ENCODE data around the gene APMAP. TPM values are rescaled to one million over a fixed set of nuclear protein-coding genes. Genes with fewer than 3 reads are reported as not detected.
A peak's percentile ranks its signal among the peaks of the same experiment; 100 is the strongest.

APMAP gene
- total and polyA plus RNA-seq, 2 of the 13 experiments (the other 11 are each of a cell fraction or from before 2014, with no cell fraction given): 168 to 214 TPM

DNA sequence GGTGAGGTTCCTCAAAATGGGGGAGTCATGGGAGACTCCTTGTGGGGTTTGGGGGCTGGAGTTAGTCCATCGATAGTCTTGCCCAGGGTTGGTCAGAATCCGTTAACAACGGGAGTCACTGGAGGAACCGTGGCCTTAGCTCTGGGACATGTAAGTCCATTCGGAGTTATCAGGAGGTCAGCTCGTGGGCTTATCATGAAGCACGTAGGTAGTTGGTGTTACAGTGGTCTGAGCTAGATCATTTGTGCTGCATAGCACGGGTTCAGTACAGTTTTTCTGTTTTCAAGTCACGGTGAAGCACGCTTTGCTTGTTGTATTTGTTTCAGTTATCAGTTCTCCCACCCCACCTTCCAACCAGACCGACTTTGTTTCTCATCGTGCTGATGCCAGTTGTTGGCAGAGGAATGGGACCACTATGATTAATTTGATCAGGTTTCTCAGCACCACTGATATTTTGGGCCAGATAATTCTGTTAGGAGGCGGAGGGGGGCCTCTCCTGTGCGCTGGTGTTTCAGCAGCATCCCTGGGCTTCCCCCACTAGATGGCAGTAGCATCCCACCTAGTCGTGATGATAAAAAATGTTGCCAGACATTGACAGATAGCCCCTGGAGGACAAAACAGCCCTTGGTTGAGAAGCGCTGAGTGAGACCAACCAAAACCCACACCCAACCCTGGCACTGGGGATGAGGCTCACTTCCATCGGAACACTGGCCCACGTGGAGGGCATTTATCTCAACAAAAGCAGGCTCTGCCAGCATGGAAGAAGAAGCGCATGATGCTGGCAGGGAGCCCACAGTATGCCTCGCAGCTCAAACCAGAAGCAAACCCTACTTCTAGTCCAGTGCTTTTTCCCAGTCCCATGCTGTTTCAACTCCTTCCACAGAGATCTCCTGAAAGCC, 2.2 kb upstream of the APMAP start (continued):
- TF ChIP-seq, protein P1, sequence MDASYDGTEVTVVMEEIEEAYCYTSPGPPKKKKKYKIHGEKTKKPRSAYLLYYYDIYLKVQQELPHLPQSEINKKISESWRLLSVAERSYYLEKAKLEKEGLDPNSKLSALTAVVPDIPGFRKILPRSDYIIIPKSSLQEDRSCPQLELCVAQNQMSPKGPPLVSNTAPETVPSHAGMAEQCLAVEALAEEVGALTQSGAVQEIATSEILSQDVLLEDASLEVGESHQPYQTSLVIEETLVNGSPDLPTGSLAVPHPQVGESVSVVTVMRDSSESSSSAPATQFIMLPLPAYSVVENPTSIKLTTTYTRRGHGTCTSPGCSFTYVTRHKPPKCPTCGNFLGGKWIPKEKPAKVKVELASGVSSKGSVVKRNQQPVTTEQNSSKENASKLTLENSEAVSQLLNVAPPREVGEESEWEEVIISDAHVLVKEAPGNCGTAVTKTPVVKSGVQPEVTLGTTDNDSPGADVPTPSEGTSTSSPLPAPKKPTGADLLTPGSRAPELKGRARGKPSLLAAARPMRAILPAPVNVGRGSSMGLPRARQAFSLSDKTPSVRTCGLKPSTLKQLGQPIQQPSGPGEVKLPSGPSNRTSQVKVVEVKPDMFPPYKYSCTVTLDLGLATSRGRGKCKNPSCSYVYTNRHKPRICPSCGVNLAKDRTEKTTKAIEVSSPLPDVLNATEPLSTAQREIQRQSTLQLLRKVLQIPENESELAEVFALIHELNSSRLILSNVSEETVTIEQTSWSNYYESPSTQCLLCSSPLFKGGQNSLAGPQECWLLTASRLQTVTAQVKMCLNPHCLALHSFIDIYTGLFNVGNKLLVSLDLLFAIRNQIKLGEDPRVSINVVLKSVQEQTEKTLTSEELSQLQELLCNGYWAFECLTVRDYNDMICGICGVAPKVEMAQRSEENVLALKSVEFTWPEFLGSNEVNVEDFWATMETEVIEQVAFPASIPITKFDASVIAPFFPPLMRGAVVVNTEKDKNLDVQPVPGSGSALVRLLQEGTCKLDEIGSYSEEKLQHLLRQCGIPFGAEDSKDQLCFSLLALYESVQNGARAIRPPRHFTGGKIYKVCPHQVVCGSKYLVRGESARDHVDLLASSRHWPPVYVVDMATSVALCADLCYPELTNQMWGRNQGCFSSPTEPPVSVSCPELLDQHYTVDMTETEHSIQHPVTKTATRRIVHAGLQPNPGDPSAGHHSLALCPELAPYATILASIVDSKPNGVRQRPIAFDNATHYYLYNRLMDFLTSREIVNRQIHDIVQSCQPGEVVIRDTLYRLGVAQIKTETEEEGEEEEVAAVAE (CRISPR knock-in tag; IDR thresholded peaks at IDR 0.05; ENCODE audit: borderline replicate concordance): no peak
- TF ChIP-seq, protein P2, sequence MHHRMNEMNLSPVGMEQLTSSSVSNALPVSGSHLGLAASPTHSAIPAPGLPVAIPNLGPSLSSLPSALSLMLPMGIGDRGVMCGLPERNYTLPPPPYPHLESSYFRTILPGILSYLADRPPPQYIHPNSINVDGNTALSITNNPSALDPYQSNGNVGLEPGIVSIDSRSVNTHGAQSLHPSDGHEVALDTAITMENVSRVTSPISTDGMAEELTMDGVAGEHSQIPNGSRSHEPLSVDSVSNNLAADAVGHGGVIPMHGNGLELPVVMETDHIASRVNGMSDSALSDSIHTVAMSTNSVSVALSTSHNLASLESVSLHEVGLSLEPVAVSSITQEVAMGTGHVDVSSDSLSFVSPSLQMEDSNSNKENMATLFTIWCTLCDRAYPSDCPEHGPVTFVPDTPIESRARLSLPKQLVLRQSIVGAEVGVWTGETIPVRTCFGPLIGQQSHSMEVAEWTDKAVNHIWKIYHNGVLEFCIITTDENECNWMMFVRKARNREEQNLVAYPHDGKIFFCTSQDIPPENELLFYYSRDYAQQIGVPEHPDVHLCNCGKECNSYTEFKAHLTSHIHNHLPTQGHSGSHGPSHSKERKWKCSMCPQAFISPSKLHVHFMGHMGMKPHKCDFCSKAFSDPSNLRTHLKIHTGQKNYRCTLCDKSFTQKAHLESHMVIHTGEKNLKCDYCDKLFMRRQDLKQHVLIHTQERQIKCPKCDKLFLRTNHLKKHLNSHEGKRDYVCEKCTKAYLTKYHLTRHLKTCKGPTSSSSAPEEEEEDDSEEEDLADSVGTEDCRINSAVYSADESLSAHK (CRISPR knock-in tag; IDR thresholded peaks at IDR 0.05; ENCODE audit: borderline replicate concordance): no peak
- TF ChIP-seq MEIS2 (CRISPR knock-in tag; IDR thresholded peaks at IDR 0.05): peak; percentile 97
- TF ChIP-seq THAP11 (CRISPR knock-in tag; IDR thresholded peaks at IDR 0.05): peak; percentile 36; the same call in 1 of the 2 replicates
- TF ChIP-seq KAT8 (CRISPR knock-in tag; IDR thresholded peaks at IDR 0.05): no peak
- TF ChIP-seq, protein P3, sequence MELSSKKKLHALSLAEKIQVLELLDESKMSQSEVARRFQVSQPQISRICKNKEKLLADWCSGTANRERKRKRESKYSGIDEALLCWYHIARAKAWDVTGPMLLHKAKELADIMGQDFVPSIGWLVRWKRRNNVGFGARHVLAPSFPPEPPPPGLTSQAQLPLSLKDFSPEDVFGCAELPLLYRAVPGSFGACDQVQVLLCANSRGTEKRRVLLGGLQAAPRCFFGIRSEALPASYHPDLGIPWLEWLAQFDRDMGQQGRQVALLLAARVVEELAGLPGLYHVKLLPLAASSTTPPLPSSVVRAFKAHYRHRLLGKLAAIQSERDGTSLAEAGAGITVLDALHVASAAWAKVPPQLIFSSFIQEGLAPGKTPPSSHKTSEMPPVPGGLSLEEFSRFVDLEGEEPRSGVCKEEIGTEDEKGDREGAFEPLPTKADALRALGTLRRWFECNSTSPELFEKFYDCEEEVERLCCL (CRISPR knock-in tag; IDR thresholded peaks at IDR 0.05; ENCODE audit: borderline replicate concordance): no peak
- peak; percentile 47; the same call in 1 of the 2 replicates for TF ChIP-seq ZNF335 (CRISPR knock-in tag; IDR thresholded peaks at IDR 0.05)
- TF ChIP-seq ZNF549 (CRISPR knock-in tag; IDR thresholded peaks at IDR 0.05): no peak
- no peak for TF ChIP-seq ZFP82 (CRISPR knock-in tag; IDR thresholded peaks at IDR 0.05; ENCODE audit: borderline replicate concordance)
- TF ChIP-seq HNRNPLL (IDR thresholded peaks at IDR 0.05; ENCODE audit: low read depth, low read length, poor library complexity, severe bottlenecking): no peak
- TF ChIP-seq GLI4 (CRISPR knock-in tag; IDR thresholded peaks at IDR 0.05; ENCODE audit: borderline replicate concordance): no peak
- TF ChIP-seq ATRX (CRISPR knock-in tag; IDR thresholded peaks at IDR 0.05; ENCODE audit: borderline replicate concordance): no peak
- no peak for TF ChIP-seq ZNF143 (CRISPR knock-in tag; IDR thresholded peaks at IDR 0.05)
- TF ChIP-seq ZC3H4 (CRISPR knock-in tag; IDR thresholded peaks at IDR 0.05; ENCODE audit: borderline replicate concordance): no peak
- no peak for TF ChIP-seq HMG20B (CRISPR knock-in tag; conservative IDR thresholded peaks at IDR 0.05)
- no peak for TF ChIP-seq SRSF1 (optimal IDR thresholded peaks at IDR 0.05; ENCODE audit: low read depth, low read length)
- no peak for TF ChIP-seq RCOR2 (CRISPR knock-in tag; IDR thresholded peaks at IDR 0.05)
- TF ChIP-seq ZNF781 (CRISPR knock-in tag; IDR thresholded peaks at IDR 0.05; ENCODE audit: borderline replicate concordance, not compliant biosample characterization): no peak

All from HepG2 (cell line).